A549 (cell line): Measurements from ENCODE around the gene LHX5.

Source experiments
- CHD2 ChIP-seq: fragments of 150-350 bp; IDR thresholded peaks from 2 replicates; pipeline ENCODE4 v1.6.1; 2014; ENCODE audit warnings: low read length; ENCODE audit not compliant: partially characterized antibody
- CTCF ChIP-seq: fragments of >200 bp; sonication (Bioruptor Twin); formaldehyde crosslinking; IDR thresholded peaks from 3 replicates; pipeline ENCODE4 v1.5.1; 2016
- PHF8 ChIP-seq: fragments of 200-600 bp; sonication (generic); IDR thresholded peaks from 2 replicates; pipeline ENCODE4 v1.6.1; 2016; ENCODE audit warnings: low read depth, mild to moderate bottlenecking, antibody characterized with exemption, moderate library complexity, borderline replicate concordance
- POLR2A ChIP-seq: IDR thresholded peaks from 2 replicates; pipeline ENCODE4 v1.6.1; 2012; ENCODE audit warnings: mild to moderate bottlenecking, low read length
- RAD21 ChIP-seq, 2 experiments: fragments of >200 bp in 1 of 2; sonication (Bioruptor Twin) in 1 of 2; formaldehyde crosslinking in 1 of 2; IDR thresholded peaks in 1 of 2; conservative IDR thresholded peaks in 1 of 2; 2 replicates in 1 of 2; 3 replicates in 1 of 2; pipeline ENCODE4 v1.6.1; 2012 to 2018; ENCODE audit warnings: inconsistent platforms in 1 of 2

DNA sequence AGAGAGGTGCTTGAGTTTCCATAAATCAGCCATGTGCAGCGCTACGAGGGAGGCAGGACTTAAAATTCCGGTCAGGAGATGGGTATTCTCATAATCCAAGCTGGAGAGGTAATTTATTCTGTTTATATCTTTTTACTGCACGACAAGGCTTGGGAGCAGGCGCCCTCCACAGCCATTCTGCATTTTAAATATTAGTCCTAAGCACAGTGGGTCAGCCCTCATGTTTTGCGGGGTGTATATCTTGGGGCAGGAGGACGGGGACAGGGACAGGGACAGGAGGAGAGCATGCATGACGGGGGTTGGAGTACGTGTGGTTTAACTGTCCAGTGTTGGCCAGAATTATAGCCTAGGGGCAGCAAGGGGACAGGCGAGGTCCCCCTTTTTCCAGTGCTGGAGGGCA lies 14.5 kb downstream of the LHX5 start:
- TF ChIP-seq CTCF (no peak), RAD21 (conservative IDR thresholded peaks at IDR 0.05 in 1 of 2, IDR thresholded peaks at IDR 0.05 in 1 of 2) (no peak), PHF8 (no peak), POLR2A (no peak), CHD2 (no peak)
